Suppressor macrophage treated with lipopolysaccharide for 4 hours (primary cell): ENCODE measurements around the gene PTGES3.
"Not testable (repeated sequence)": the region's sequence is repeated elsewhere in the genome, so short reads cannot be mapped to it uniquely, and the experiment has no call there.

Experiments used
- DNase-seq: peaks from one replicate; pipeline ENCODE4 v3.0.0-alpha.2; 2020

Gene PTGES3

DNA sequence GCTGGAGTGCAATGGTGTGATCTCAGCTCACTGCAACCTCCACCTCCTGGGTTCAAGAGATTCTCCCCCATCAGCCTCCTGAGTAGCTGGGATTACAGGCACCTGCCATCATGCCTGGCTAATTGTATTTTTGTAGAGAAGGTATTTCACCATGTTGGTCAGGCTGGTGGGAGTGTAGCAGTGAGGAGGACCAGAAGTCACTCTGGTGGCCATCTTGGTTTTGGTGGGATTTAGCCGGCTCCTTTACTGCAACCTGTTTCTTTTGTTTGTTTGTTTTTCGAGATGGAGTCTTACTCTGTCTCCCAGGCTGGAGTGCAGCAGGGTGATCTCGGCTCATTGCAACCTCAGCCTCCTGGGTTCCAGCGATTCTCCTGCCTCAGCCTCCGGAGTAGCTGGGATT, 16.4 kb upstream of the PTGES3 start:
- not testable (repeated sequence) for DNase-seq

DNA sequence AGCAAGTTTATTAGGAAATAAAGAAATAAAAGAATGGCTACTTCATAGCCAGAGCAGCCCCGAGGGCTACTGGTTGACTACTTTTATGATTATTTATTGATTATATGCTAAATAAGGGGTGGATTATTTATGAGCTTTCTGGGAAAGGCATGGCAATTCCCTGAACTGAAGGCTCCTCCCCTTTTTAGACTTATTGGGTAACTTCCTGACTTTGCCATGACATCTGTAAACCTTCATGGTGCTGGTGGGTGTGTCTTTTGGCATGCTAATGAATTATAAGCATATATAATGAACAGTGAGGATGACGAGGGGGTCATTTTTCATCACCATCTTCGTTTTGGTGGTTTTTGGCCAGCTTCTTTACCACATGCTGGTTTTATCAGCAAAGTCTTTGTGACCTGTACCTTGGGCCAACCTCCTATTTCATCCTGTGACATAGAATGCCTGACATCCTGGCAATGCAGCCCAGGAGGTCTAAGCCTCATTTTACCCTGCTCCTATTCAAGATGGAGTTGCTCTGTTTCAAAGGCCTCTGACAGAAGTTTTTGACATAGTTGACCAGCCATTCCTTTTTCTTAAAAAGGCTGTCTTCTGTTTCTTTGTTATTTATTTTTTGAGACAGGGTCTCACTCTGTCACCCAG, 11.1 kb upstream of the PTGES3 start:
- peak; percentile 60 for DNase-seq

DNA sequence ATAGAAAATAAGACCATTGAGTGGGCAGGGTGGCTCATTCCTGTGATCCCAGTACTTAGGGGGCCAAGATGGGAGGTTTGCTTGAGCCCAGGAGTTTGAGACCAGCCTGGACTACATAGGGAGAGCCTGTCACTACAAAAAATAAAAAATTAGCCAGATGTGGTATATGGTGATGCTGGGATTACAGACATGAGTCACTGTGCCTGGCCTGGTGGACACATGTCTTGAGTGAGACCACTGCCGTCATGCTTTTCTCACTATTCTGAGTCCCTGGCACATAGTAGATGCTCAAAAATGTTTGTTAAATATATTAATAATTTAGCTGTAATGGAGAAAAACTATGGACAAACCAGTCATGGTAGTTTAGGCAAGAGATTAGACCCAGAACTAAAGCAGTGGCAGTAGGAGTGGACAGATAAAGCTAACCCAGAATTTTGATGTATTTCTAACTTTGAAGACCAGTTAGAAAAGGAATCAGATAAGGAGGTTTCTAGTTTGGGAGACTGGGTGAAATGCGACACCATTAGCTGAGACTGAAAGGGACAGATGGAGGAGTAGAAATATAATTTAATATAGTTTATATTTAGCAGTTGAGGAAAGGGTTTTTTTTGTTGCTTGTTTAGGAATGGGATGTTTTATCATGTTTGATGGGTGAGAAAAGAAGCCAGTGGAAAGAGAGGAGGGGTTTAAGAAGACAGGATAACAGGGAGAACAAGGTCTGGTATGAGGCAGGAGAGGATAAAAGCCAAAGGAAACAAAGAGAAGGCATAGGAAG, 7.4 kb upstream of the PTGES3 start:
- DNase-seq, result no peak

DNA sequence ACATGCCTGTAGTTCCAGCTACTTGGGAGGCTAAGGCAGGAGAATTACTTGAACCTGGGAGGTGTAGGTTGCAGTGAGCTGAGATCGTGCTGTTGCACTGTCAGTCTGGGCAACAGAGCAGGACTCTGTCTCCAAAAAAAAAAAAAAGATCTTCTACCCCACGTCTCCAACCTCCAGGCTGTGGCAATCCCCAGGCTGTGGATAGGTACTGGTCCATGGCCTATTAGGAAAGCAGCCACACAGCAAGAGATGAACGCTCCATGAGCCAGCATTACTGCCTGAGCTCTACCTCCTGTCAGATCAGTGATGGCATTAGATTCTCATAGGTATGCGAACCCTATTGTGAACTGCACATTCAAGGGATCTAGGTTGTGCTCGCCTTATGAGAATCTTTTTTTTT, 6.1 kb upstream of the PTGES3 start:
- no peak for DNase-seq

DNA sequence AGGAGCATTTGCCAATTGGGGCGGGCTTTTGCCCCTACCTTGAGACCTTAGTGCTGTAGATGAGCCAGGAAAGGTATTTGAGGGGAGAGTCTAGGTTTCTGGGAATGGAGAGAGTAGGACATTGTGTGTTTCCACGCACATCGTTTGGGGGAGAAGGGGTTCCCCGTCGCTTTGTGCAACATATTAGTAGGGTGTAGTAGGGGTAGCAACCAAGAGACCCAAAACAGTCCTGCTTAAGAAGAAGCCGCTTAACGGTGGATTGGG, 694 bp upstream of the PTGES3 start:
- DNase-seq, result no peak

DNA sequence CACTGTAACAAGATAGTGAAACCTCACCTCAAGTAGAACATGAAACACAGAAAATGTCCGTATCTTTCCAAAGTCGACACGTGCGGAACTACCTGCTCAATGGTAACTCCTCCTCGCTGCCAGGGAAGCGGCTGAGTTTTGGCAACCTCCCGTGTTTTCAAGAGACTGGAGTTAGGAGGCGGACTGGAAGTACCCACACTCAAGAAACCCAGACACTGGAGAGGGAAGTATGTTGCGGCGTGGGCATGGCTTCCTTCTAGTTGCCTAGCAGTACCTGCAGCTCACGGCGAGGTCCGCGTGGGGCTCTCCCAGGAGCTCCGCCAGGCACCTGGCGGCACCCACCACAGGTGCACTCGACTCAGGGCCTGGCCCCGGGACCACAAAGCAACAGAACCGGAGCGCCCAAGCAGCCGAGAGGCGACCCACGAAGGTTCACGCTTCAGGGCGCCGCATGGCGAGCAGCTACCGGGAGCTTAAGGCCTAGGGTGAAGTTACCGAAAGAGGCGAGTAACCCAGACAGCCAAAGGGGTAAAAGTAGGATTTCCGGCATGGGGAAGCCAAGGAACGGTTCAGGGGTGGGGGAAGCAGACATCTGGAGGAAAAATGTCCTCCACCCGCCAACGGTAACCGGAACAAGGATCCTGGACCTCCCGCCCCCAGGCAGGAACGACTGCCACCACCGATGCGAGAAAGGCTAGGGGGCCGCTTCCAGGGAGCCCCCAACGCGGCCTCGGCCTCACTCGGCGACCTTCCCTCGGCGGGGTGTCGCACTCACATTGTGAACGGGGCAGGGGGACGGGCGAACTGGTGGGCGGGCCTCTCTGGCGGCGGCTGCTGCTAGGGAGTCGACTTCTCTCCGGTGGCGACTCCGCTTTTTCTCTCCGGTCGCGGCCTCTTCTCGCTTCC, 608 bp downstream of the PTGES3 start:
- DNase-seq, result peak; percentile 58

DNA sequence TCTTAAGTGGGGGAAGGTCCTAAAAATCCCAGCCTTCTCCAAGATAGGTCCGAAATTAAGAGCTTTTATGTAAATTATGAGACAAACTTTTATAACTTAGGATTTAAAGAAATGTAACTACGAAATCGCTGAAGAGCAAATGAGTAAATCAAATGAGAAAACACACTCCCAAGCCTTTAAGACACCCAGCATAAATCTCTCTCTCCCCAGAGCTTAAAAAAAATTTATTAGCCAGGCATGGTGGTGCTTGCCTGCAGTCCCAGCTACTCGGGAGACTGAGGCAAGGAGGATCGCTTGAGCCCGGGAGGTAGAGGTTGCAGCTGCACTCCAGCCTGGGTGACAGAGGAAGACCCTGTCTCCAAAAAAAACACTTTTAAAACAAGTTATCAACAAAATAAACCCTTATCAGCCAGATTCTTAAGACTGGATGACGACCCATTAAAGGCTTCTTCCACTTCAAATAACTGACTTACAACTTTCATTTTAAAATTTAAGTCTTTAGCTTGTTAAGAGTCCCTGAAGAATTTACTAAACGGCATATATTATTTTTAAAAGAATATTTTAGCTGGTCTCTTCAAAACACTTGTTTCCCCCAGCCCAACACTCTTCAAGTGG, 3.2 kb downstream of the PTGES3 start:
- no peak for DNase-seq

DNA sequence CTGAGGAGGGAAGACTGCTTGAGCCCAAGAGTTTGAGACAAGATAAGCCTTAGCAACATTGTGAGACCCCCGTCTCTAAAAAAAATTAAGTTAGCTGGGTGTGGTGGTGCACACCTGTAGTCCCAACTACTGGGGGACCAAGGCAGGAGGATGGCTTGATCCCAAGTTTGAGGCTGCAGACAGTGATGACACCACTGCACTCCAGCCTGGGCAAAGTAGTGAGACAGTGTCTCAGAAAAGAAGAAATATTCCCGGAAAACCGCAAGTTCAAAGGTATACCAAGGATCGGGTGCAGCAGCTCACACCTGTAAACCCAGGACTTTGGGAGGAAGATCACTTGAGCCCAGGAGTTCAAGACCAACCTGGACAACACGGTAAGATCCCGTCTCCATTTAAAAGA, 5.8 kb downstream of the PTGES3 start:
- DNase-seq, result no peak

DNA sequence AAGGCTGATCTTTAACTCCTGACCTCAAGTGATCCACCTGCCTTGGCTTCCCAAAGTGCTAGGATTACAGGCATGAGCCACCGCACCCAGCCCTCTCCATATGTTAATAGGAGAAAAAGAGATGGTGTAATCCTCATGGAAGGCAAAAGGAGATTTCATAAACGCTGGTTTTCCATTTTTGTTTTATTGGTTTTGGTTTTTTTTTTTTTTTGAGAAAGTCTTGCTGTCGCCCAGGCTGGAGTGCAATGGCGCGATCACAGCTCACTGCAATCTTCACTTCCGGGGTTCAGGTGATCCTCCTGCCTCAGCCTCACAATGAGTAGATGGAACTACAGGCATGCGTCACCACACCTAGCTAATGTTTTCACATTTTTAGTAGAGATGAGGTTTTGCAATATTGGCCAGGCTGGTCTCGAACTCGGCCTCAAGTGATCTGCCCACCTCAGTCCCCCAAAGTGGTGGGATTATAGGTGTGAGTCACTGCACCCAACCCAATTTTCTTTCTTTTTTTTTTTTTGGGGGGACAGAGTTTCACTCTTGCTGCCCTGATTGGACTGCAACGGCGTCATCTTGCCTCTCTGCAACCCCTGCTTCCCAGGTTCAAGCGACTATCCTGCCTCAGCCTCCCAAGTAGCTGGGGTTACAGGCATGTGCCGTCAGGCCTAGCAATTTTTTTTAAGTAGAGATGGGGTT, 8.1 kb downstream of the PTGES3 start:
- no peak for DNase-seq

DNA sequence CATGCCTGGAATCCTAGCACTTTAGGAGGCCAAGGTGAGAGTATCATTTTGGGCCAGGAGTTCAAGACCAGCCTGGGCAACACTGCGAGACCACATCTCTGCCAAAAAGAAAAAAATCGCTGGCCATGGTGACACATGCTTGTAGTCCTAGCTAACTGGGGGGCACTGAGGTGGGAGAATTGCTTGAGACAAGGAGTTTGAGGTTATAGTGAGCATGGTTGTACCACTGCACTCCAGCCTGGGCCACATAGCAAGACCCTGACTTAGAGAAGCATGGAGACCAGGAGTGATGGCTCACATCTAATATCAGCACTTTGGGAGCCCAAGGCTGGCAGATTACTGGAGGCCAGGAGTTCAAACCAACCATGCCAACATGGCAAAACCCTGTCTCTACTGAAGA, 9.2 kb downstream of the PTGES3 start:
- no peak for DNase-seq

DNA sequence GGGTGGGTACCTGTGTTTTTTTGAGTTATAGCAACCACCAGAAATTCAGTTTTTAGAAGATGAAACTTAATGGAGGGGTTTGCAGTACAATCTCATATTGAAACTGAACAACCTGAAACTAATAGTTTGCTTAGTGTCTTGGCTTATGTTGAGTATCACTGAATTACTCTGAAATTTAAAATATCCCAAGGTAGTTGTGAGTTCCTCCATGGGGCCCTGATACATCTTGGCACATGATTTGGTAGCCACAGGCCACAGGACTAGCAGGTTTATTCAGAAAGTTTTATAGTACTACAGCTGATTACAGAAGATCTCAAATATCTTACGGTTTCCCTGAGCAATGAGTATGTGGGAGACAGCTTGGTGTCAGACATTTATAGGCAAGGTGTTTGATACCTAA, 10.4 kb downstream of the PTGES3 start:
- DNase-seq, result no peak

DNA sequence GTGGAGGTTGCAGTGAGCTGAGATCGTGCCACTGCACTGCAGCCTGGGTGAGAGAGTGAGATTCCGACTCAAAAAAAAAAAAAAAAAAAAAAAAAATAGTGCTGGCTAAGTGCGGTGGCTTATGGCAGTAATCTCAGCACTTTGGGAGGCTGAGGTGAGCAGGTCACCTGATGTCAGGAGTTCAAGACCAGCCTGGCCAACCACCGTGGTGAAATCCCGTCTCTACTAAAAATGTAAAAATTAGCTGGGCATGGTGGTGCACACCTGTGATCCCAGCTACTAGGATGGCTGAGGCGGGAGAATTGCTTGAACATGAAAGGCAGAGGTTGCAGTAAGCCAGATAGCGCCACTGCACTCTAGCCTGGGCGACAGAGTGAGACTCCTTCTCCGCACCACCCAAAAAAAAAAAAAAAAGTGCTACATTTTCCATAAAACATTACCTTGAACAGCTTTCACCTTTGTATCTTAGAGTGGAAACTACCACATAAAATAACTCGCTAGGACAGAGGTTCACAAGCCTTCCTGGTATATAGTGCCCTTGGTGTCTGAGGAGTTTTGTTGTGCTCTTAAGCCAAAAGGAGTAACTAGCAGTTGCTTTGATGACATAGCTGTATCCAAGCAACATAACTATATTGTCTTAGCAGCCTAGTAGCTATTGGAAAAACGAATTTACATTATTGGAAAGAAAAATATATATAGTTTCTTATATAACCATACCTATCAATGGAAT, 11.1 kb downstream of the PTGES3 start:
- no peak for DNase-seq

DNA sequence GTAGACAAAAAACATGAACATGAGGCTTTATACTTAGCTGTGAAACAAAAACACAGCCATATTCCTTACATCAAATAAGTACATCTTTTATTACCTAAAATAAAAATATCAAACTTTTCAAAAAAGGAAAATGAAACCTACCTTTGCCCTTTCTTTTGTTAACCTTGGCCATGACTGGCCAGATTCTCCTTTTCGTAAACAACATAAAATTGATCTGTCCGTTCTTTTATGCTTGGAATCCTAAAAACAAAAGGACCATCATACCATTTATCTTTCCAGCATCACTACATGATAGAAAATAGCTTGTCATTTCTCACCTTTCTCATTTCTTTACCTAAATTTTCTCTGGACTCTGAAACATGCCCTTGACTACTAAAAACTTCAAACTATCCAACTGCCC, 16.5 kb downstream of the PTGES3 start:
- DNase-seq, result no peak

DNA sequence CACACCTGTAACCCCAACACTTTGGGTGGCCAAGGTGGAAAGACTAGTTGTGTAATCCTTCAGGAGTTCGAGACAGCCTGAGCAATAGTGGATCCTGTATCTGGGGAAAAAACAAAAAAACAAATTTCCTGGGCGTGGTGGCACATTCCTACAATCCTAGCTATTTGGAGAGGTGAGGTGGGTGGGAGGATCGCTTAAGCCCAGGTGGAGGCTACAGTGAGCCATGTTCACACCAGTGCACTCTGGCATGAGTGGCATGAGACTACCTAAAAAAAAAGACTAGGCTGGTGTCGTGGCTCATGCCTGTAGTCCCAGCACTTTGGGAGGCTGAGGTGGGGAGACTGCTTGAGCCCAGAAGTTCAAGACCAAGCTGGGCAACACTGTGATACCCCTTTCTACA, 17.2 kb downstream of the PTGES3 start:
- DNase-seq, result no peak

DNA sequence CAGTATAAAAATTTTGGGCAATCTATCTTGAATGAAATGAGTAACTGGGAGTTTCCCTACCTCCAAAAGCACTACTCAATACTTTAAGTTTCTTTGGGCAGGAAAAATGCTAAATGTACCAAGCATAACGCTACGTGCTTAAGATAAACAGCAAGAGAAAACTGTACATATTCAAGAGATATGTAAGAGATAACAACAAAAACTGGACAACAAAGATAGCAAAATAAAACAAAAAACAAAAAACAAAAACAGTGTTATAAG, 20.0 kb downstream of the PTGES3 start:
- DNase-seq, result no peak

DNA sequence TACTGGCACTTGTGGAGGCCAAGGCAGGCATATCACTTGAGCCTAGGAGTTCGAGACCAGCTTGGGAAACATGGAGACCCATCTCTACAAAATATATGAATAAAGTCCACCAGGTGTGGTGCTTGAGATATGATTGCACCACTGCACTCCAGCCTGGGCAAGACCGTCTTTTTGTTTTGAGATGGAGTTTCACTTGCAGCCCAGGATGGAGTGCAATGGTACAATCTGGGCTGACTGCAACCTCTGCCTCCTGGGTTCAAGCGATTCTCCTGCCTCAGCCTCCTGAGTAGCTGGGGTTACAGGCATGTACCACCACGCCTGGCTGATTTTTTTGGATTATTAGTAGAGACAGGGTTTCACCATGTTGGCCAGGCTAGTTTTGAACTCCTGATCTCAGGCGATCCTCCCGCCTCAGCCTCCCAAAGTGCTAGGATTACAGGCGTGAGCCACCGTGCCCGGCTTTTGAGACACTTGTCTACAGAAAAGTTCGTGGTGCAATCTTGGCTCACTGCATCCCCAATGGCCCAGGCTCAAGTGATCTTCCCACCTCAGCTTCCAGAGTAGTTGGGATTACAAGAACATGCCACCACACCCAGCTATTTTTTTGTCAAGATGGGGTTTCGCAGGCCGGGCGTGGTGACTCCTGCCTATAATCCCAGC, 26.0 kb downstream of the PTGES3 start:
- no peak for DNase-seq

DNA sequence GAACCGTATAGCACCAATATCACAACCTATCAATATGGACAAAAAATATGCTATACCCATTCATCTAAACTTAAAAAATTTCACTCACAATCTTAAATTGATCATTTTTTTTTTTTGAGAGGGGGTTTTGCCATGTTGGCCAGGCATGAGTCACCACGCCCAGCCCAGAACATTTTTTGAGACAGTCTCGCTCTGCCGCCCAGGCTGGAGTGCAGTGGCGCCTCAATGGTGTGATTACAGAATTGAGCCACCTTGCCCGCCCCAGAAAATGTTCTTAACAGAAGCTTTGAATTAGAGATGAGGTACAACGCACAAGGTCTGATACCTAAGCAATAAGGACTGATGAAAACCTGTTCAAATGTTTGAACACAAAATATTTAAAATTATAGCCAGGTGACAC, 26.5 kb downstream of the PTGES3 start:
- DNase-seq, result no peak

DNA sequence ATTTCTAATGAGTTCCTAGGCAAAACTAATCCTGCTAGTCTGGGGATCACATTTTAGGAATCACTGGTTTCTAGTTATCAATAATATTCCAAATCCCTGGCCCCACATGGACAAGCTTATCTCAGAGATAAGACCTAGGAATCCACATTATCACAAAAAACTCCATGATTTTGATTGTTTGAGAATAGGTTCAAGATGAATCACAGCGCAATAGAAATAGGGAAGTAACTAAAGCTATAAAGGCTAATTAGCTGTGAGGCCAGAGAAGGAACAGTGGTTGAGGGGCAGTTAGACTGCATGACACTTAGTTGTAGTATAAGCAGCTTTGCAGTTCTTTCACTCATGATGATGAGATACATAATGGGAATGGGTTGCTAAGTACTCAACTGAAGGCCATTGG, 29.2 kb downstream of the PTGES3 start:
- peak; percentile 46 for DNase-seq

DNA sequence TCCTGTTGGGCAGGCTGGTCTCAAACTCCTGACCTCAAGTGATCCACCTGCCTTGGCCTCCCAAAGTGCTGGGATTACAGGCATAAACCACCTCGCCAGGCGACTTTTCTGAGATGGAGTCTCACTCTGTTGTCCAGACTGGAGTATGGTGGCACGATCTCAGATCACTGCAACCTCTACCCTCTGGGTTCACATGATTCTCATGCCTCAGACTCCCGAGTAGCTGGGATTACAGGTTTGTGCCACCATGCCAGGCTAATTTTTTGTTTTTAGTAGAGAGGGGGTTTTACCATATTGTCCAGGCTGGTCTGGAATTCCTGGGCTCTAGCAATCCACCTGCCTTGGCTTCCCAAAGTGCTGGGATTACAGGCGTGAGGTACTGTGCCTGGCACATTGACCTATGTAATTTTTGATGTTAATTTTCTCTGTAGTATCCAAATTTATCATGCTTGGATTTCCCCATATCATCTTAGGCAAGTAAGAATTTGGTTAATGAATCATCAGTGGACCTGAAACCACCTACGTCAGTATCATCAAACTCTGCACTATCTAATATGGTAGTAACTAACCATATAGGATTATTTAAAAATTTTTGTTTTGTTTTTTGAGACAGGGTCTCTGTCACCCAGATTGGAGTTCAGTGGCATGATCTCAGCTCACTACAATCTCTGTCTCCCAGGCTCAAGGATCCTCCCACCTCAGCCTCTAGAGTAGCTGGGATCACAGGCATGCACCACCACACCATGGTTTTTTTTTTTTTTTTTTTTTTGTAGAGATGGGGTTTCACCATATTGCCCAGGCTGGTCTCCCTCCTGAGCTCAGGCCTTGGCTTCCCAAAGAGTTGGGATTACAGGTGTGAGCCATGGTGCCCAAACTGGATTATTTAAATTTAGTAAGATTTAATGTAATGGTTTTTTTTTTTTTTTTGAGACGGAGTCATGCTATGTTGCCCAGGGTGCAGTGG, 30.4 kb downstream of the PTGES3 start:
- DNase-seq, result no peak

DNA sequence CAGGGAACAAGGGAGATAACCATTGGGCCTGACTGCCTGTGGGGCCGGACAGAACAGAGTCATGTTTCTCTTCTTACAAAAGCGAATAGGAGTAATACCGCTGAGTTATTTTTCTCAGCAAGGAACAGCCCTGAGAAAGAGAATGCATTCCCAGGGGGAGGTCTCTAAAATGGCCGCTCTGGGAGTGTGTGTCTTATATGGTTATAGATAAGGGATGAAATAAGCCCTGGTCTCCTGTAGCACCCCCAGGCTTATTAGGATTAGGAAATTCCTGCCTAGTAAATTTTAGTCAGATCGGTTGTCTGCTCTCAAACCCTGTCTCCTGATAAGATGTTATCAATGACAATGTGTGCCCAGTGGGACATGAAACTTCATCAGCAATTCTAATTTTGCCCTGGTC, 34.3 kb downstream of the PTGES3 start:
- not testable (repeated sequence) for DNase-seq

DNA sequence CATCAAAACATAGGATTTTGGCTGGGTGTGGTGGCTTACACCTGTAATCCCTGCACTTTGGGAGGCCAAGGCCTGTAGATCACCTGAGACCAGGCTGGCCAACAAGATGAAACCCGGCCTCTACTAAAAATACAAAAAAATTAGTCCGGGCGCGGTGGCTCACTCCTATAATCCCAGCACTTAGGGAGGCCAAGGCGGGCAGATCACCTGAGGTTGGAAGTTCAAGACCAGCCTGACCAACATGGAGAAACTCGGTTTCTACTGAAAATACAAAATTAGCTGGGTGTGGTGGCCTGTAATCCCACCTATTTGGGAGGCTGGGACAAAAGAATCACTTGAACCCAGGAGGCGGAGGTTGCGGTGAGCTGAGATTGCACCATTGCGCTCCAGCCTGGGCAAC, 40.1 kb downstream of the PTGES3 start:
- DNase-seq, result not testable (repeated sequence)
